HG02885 (cell line): ENCODE measurements around the gene C16orf95.

Experiments used
- ATAC-seq: cut with Tn5 transposase; IDR thresholded peaks from one replicate; pipeline ENCODE4 v1.9.1; 2021; ENCODE audit warnings: mild to moderate bottlenecking; ENCODE audit not compliant: unreplicated experiment, poor library complexity

C16orf95 gene

GRCh38 chr16:87319997-87320491 is 2.9 kb upstream of the C16orf95 start:
- ATAC-seq = no peak

- ATAC-seq = no peak
Observed at GRCh38 chr16:87319011-87319410, 1.8 kb upstream of the C16orf95 start.

GRCh38 chr16:87317750-87318644 is 805 bp upstream of the C16orf95 start:
- ATAC-seq = peak; percentile 12

GRCh38 chr16:87316450-87316922 is 706 bp downstream of the C16orf95 start:
- ATAC-seq = no peak

GRCh38 chr16:87314990-87315420 is 2.2 kb downstream of the C16orf95 start:
- ATAC-seq = no peak

GRCh38 chr16:87312008-87312407 is 5.2 kb downstream of the C16orf95 start:
- ATAC-seq = no peak

- ATAC-seq = no peak
Observed at GRCh38 chr16:87311387-87311786, 5.8 kb downstream of the C16orf95 start.

GRCh38 chr16:87310610-87311009 is 6.6 kb downstream of the C16orf95 start:
- ATAC-seq = no peak

- no peak for ATAC-seq
Observed at GRCh38 chr16:87309620-87310525, 7.3 kb downstream of the C16orf95 start.

GRCh38 chr16:87308826-87309225 is 8.4 kb downstream of the C16orf95 start:
- ATAC-seq = no peak

- no peak for ATAC-seq
Observed at GRCh38 chr16:87306516-87306915, 10.7 kb downstream of the C16orf95 start.

GRCh38 chr16:87305505-87306391 is 11.4 kb downstream of the C16orf95 start:
- no peak for ATAC-seq

- no peak for ATAC-seq
Observed at GRCh38 chr16:87304951-87305350, 12.2 kb downstream of the C16orf95 start.

- ATAC-seq = no peak
Observed at GRCh38 chr16:87303962-87304521, 13.2 kb downstream of the C16orf95 start.

GRCh38 chr16:87303431-87303930 is 13.7 kb downstream of the C16orf95 start:
- ATAC-seq = no peak

- ATAC-seq = no peak
Observed at GRCh38 chr16:87298857-87299465, 18.2 kb downstream of the C16orf95 start.

GRCh38 chr16:87297918-87298631 is 19.1 kb downstream of the C16orf95 start:
- no peak for ATAC-seq

- ATAC-seq = no peak
Observed at GRCh38 chr16:87297407-87297806, 19.8 kb downstream of the C16orf95 start.
